ENCODE measurements around the gene TIMM50. TPM values are rescaled to one million over a fixed set of nuclear protein-coding genes. Genes with fewer than 3 reads are reported as not detected.
"Not testable (repeated sequence)": the region's sequence is repeated elsewhere in the genome, so short reads cannot be mapped to it uniquely, and the experiment has no call there.

TIMM50 gene
- total RNA-seq: 40.9 and 41.4 TPM in 2 replicates

GRCh38 chr19:39480337-39481228, at the start of gene TIMM50:
TSS of gene TIMM50 (plus strand) at chr19:39480838. CDS start at chr19:39480854, 16 bp downstream.
- DNase-seq (ENCODE audit: low read depth in 2 of 2): peak; percentile 94 to 95

- no peak for DNase-seq (ENCODE audit: low read depth in 2 of 2)
Observed at GRCh38 chr19:39432677-39433025, 48.0 kb upstream of the TIMM50 start.

- DNase-seq (ENCODE audit: low read depth in 2 of 2): no peak
Observed at GRCh38 chr19:39433480-39434079, 47.1 kb upstream of the TIMM50 start.

GRCh38 chr19:39434123-39435076, 46.2 kb upstream of the TIMM50 start:
- DNase-seq (ENCODE audit: low read depth in 2 of 2): peak in 1 of 2 donors; percentile 30

- DNase-seq (ENCODE audit: low read depth in 2 of 2): peak; percentile 99
Observed at GRCh38 chr19:39435499-39436349, 44.9 kb upstream of the TIMM50 start, which contains the start of gene RPS16. TSS of gene RPS16 (minus strand) at chr19:39435949. CDS start at chr19:39435895, 54 bp downstream.

GRCh38 chr19:39436350-39436716, 44.3 kb upstream of the TIMM50 start:
- no peak for DNase-seq (ENCODE audit: low read depth in 2 of 2)

- no peak for DNase-seq (ENCODE audit: low read depth in 2 of 2)
Observed at GRCh38 chr19:39438270-39438934, 42.2 kb upstream of the TIMM50 start.

- peak; percentile 35 to 40 for DNase-seq (ENCODE audit: low read depth in 2 of 2)
Observed at GRCh38 chr19:39444598-39445195, 35.9 kb upstream of the TIMM50 start.

GRCh38 chr19:39445196-39446111, 35.2 kb upstream of the TIMM50 start, which contains the start of gene SUPT5H:
TSS of gene SUPT5H (plus strand) at chr19:39445582. CDS start at chr19:39445891, 309 bp downstream.
- peak; percentile 98 to 99 for DNase-seq (ENCODE audit: low read depth in 2 of 2)

- DNase-seq (ENCODE audit: low read depth in 2 of 2): no peak
Observed at GRCh38 chr19:39446365-39447084, 34.1 kb upstream of the TIMM50 start.

- DNase-seq (ENCODE audit: low read depth in 2 of 2): peak in 1 of 2 donors; percentile 23
Observed at GRCh38 chr19:39448271-39448670, 32.4 kb upstream of the TIMM50 start.

- DNase-seq (ENCODE audit: low read depth in 2 of 2): no peak
Observed at GRCh38 chr19:39449116-39449797, 31.4 kb upstream of the TIMM50 start.

- not testable (repeated sequence) for DNase-seq (ENCODE audit: low read depth in 2 of 2)
Observed at GRCh38 chr19:39451257-39451656, 29.4 kb upstream of the TIMM50 start.

GRCh38 chr19:39463403-39463802, 17.2 kb upstream of the TIMM50 start:
- no peak for DNase-seq (ENCODE audit: low read depth in 2 of 2)

GRCh38 chr19:39465956-39466747, 14.5 kb upstream of the TIMM50 start:
- DNase-seq (ENCODE audit: low read depth in 2 of 2): no peak

GRCh38 chr19:39467941-39468340, 12.7 kb upstream of the TIMM50 start:
- no peak for DNase-seq (ENCODE audit: low read depth in 2 of 2)

Data from lung microvascular endothelial cell (primary cell).